GM12878 (cell line): ENCODE results near the gene NFE2L3. TPM values are rescaled to one million over a fixed set of nuclear protein-coding genes. Genes with fewer than 3 reads are reported as not detected.
A peak's percentile ranks its signal among the peaks of the same experiment; 100 is the strongest.

Experiments used
- CBX5 ChIP-seq: sonication (generic); IDR thresholded peaks from 2 replicates; pipeline ENCODE4 v1.6.1; 2016; ENCODE audit warnings: low read depth, moderate library complexity, mild to moderate bottlenecking, inconsistent platforms
- CHD2 ChIP-seq: IDR thresholded peaks from 2 replicates; pipeline ENCODE4 v1.6.1; 2011; ENCODE audit warnings: low read depth, low read length, improper control_type of control experiment, borderline replicate concordance
- EGR1 ChIP-seq, 2 experiments: IDR thresholded peaks; 1 replicate in 1 of 2; 2 replicates in 1 of 2; pipeline ENCODE4 v1.6.1; 2011 to 2012; ENCODE audit warnings: low read depth in 2 of 2, low read length in 2 of 2, borderline replicate concordance in 1 of 2, mild to moderate bottlenecking in 1 of 2, moderate library complexity in 1 of 2
- ESRRA ChIP-seq: IDR thresholded peaks from 2 replicates; pipeline ENCODE4 v1.6.1; 2012; ENCODE audit warnings: mild to moderate bottlenecking, low read length, improper control_type of control experiment
- EZH2 ChIP-seq: IDR thresholded peaks from 2 replicates; pipeline ENCODE4 v1.6.1; 2012; ENCODE audit warnings: low read depth, mild to moderate bottlenecking, control low read depth, inconsistent platforms, low read length, borderline replicate concordance; ENCODE audit not compliant: control insufficient read depth
- FOXK2 ChIP-seq: fragments of 450-650 bp; IDR thresholded peaks from 2 replicates; pipeline ENCODE4 v1.6.1; 2017; ENCODE audit warnings: mild to moderate bottlenecking, moderate library complexity
- HCFC1 ChIP-seq: fragments of 150-350 bp; IDR thresholded peaks from 2 replicates; pipeline ENCODE4 v1.6.1; 2014; ENCODE audit warnings: low read length
- IKZF2 ChIP-seq, 2 experiments: fragments of 450-650 bp; IDR thresholded peaks; 2 replicates each; pipeline ENCODE4 v1.6.1; 2017; ENCODE audit warnings: mild to moderate bottlenecking in 2 of 2, moderate library complexity in 2 of 2
- MEF2B ChIP-seq: fragments of 450-650 bp; IDR thresholded peaks from 2 replicates; pipeline ENCODE4 v1.6.1; 2018; ENCODE audit warnings: mild to moderate bottlenecking, moderate library complexity; ENCODE audit not compliant: partially characterized antibody, poor library complexity, severe bottlenecking
- MTA3 ChIP-seq: IDR thresholded peaks from 2 replicates; pipeline ENCODE4 v1.6.1; 2012; ENCODE audit warnings: low read length, inconsistent platforms, borderline replicate concordance
- NBN ChIP-seq: fragments of 450-650 bp; IDR thresholded peaks from 2 replicates; pipeline ENCODE4 v1.6.1; 2016
- NR2C2 ChIP-seq: IDR thresholded peaks from 2 replicates; pipeline ENCODE4 v1.6.1; 2011; ENCODE audit warnings: borderline replicate concordance, low read depth; ENCODE audit not compliant: control insufficient read depth, insufficient read length
- POLR2AphosphoS5 ChIP-seq: IDR thresholded peaks from 2 replicates; pipeline ENCODE4 v1.6.1; 2011; ENCODE audit warnings: mild to moderate bottlenecking, low read length, inconsistent platforms
- SIN3A ChIP-seq: IDR thresholded peaks from 2 replicates; pipeline ENCODE4 v1.6.1; 2012; ENCODE audit warnings: low read depth, low read length, improper control_type of control experiment
- SIX5 ChIP-seq: IDR thresholded peaks from 2 replicates; pipeline ENCODE4 v1.6.1; 2011; ENCODE audit warnings: mild to moderate bottlenecking, low read depth, low read length, moderate library complexity; ENCODE audit not compliant: severe bottlenecking
- STAT3 ChIP-seq: IDR thresholded peaks from 2 replicates; pipeline ENCODE4 v1.6.1; 2011; ENCODE audit warnings: low read depth, low read length, improper control_type of control experiment
- SUPT20H ChIP-seq: IDR thresholded peaks from 2 replicates; pipeline ENCODE4 v1.6.1; 2011; ENCODE audit warnings: low read depth, mild to moderate bottlenecking, low read length, moderate library complexity, borderline replicate concordance; ENCODE audit not compliant: control insufficient read depth
- TAF1 ChIP-seq: IDR thresholded peaks from 2 replicates; pipeline ENCODE4 v1.6.1; 2011; ENCODE audit warnings: mild to moderate bottlenecking, low read depth, low read length, borderline replicate concordance
- polyA plus RNA-seq, 11 experiments: library from polyadenylated mRNA; depleted of rRNA in 4 of 11; unstranded in 6 of 11; stranded (reverse) in 5 of 11; fragments of >200 nt; fragmentation: Nextera tagmentation in 4 of 11; fragmentation: Illumina TruSeq in 1 of 11; extraction: Ambion mirVana in 4 of 11; extraction: Trizol in 1 of 11; gene quantifications; 1 replicate in 1 of 11; 2 replicates in 10 of 11; pipeline versions ENCODE4 v1.2.1 to v1.2.3, GENCODE V29; 2011 to 2016; ENCODE audit warnings: inconsistent platforms in 2 of 11, missing spikeins in 2 of 11, low read depth in 1 of 11
- total RNA-seq, 4 experiments: library from RNA; depleted of rRNA in 3 of 4; stranded (reverse); fragments of >200 nt in 3 of 4; fragmentation: Illumina TruSeq in 1 of 4; extraction: Trizol in 1 of 4; gene quantifications; 2 replicates each; pipeline versions ENCODE4 v1.2.1 to v1.2.3, GENCODE V29; 2013 to 2021
- TF ChIP-seq, protein P1 (sequence below): IDR thresholded peaks from 2 replicates; pipeline ENCODE4 v1.6.1; 2012; ENCODE audit warnings: low read length, inconsistent platforms
- TF ChIP-seq, protein P2 (sequence below): fragments of 450-650 bp; IDR thresholded peaks from 2 replicates; pipeline ENCODE4 v1.6.1; 2017; ENCODE audit warnings: mild to moderate bottlenecking, low read depth, inconsistent platforms; ENCODE audit not compliant: poor library complexity, severe bottlenecking
- TF ChIP-seq, protein P3 (sequence below): fragments of 450-650 bp; IDR thresholded peaks from 2 replicates; pipeline ENCODE4 v1.6.1; 2016; ENCODE audit warnings: mild to moderate bottlenecking
- TF ChIP-seq, protein P4 (sequence below): fragments of 450-650 bp; IDR thresholded peaks from 2 replicates; pipeline ENCODE4 v1.6.1; 2017; ENCODE audit warnings: antibody characterized with exemption, mild to moderate bottlenecking, moderate library complexity

The NFE2L3 gene
- total and polyA plus RNA-seq, 10 of the 15 experiments (the other 5 are each of a cell fraction or from before 2014, with no cell fraction given), result 4.4 to 34.9 (median 13.0) TPM

DNA sequence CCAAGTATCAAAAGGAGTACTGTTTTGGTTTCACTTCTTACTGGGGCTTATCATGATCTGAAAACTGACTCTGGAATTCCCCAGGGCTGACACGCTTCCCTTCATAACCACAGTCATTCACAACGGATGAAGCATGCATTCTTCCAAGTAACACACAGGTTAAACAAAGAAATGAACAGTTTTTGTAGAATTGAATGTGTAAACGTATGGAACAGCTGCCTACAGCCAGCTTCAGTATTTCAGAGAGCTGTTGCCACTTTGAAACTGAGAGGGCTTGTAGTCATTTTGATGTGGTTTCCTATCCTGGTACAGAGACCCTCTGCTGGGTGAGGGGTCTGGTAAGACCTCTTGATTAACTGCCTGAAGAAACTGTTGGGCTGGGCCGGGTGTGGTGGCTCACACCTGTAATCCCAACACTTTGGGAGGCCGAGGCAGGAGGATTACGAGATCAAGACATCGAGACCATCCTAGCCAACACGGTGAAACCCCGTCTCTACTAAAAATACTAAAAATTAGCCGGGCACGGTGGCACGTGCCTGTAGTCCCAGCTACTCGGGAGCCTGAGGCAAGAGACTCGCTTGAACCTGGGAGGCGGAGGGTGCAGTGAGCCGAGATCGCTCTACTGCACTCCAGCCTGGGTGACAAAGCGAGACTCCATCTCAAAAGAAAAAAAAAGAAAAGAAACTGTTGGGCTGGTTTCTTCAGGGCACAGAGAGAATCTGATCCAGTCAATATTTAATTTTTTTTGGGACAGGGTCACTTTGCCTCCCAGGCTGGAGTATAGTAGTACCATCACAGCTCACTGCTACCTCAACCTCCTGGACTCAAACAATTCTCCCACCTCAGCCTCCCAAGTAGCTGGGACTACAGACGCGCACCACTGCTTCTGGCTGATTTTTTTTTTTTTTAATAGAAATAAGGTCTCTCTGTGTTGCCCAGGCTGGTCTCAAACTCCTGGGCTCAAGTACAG lies 4.7 kb downstream of the NFE2L3 start (continued):
- TF ChIP-seq, protein P1, sequence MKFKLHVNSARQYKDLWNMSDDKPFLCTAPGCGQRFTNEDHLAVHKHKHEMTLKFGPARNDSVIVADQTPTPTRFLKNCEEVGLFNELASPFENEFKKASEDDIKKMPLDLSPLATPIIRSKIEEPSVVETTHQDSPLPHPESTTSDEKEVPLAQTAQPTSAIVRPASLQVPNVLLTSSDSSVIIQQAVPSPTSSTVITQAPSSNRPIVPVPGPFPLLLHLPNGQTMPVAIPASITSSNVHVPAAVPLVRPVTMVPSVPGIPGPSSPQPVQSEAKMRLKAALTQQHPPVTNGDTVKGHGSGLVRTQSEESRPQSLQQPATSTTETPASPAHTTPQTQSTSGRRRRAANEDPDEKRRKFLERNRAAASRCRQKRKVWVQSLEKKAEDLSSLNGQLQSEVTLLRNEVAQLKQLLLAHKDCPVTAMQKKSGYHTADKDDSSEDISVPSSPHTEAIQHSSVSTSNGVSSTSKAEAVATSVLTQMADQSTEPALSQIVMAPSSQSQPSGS, result peak; percentile 61
- TF ChIP-seq EZH2, result no peak
- TF ChIP-seq SIX5, result no peak
- TF ChIP-seq NR2C2, result no peak
- TF ChIP-seq MTA3, result no peak
- peak; percentile 78 for TF ChIP-seq MEF2B
- no peak; the same call in 1 of the 2 replicates for TF ChIP-seq SIN3A
- no peak for TF ChIP-seq HCFC1
- peak; percentile 82; the same call in 1 of the 2 replicates for TF ChIP-seq NBN
- TF ChIP-seq, protein P2, sequence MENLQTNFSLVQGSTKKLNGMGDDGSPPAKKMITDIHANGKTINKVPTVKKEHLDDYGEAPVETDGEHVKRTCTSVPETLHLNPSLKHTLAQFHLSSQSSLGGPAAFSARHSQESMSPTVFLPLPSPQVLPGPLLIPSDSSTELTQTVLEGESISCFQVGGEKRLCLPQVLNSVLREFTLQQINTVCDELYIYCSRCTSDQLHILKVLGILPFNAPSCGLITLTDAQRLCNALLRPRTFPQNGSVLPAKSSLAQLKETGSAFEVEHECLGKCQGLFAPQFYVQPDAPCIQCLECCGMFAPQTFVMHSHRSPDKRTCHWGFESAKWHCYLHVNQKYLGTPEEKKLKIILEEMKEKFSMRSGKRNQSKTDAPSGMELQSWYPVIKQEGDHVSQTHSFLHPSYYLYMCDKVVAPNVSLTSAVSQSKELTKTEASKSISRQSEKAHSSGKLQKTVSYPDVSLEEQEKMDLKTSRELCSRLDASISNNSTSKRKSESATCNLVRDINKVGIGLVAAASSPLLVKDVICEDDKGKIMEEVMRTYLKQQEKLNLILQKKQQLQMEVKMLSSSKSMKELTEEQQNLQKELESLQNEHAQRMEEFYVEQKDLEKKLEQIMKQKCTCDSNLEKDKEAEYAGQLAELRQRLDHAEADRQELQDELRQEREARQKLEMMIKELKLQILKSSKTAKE, result no peak
- TF ChIP-seq SUPT20H, result no peak
- no peak for TF ChIP-seq CHD2
- TF ChIP-seq TAF1, result no peak
- TF ChIP-seq STAT3, result no peak
- no peak; the same call in 1 of the 2 replicates for TF ChIP-seq CBX5
- no peak for TF ChIP-seq EGR1 (IDR thresholded peaks at IDR 0.05; ENCODE audit: borderline replicate concordance in 1 of 2, low read depth in 2 of 2, low read length in 2 of 2)
- TF ChIP-seq, protein P3, sequence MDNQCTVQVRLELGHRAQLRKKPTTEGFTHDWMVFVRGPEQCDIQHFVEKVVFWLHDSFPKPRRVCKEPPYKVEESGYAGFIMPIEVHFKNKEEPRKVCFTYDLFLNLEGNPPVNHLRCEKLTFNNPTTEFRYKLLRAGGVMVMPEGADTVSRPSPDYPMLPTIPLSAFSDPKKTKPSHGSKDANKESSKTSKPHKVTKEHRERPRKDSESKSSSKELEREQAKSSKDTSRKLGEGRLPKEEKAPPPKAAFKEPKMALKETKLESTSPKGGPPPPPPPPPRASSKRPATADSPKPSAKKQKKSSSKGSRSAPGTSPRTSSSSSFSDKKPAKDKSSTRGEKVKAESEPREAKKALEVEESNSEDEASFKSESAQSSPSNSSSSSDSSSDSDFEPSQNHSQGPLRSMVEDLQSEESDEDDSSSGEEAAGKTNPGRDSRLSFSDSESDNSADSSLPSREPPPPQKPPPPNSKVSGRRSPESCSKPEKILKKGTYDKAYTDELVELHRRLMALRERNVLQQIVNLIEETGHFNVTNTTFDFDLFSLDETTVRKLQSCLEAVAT, result peak; percentile 69
- no peak for TF ChIP-seq FOXK2
- TF ChIP-seq ESRRA, result no peak
- peak; percentile 94 to 95 for TF ChIP-seq IKZF2 (IDR thresholded peaks at IDR 0.05)
- TF ChIP-seq, protein P4, sequence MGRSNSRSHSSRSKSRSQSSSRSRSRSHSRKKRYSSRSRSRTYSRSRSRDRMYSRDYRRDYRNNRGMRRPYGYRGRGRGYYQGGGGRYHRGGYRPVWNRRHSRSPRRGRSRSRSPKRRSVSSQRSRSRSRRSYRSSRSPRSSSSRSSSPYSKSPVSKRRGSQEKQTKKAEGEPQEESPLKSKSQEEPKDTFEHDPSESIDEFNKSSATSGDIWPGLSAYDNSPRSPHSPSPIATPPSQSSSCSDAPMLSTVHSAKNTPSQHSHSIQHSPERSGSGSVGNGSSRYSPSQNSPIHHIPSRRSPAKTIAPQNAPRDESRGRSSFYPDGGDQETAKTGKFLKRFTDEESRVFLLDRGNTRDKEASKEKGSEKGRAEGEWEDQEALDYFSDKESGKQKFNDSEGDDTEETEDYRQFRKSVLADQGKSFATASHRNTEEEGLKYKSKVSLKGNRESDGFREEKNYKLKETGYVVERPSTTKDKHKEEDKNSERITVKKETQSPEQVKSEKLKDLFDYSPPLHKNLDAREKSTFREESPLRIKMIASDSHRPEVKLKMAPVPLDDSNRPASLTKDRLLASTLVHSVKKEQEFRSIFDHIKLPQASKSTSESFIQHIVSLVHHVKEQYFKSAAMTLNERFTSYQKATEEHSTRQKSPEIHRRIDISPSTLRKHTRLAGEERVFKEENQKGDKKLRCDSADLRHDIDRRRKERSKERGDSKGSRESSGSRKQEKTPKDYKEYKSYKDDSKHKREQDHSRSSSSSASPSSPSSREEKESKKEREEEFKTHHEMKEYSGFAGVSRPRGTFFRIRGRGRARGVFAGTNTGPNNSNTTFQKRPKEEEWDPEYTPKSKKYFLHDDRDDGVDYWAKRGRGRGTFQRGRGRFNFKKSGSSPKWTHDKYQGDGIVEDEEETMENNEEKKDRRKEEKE, result no peak
- peak; percentile 64 for TF ChIP-seq POLR2AphosphoS5
